ENCODE measurements around the gene TBCD.
"Not testable (repeated sequence)": the region's sequence is repeated elsewhere in the genome, so short reads cannot be mapped to it uniquely, and the experiment has no call there.

Gene TBCD

DNA sequence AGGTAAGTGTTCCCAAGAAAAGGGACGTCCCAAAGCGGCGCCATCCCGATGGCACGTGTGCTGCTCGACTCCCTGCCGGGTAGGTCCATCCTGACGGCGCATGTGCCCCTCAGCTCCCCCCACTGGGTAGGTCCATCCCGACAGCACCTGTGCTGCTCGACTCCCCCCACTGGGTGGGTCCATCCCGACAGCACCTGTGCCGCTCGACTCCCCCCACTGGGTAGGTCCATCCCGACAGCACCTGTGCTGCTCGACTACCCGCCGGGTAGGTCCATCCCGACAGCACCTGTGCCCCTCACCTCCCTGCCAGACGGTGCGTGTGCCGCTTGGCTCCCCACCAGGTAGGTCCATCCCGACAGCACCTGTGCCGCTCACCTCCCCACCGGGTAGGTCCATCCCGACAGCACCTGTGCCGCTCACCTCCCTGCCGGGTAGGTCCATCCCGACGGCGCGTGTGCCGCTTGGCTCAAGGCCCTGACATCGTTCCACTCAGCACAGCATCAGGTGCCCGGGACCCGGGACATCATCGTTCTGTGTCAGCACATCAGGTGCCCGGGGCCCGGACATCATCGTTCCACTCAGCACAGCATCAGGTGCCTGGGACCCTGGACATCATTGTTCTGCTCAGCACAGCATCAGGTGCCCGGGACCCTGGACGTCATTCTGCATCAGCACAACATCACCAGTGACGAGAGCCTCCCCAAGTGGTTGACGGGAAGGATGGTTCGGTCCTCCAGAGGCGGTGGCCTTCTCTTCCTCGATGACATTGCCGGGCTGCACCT, 22.2 kb upstream of the TBCD start:
- no peak for DNase-seq

- DNase-seq = no peak
These were observed 19.6 kb upstream of the TBCD start for GRCh38 chr17:82732118-82732743.

DNA sequence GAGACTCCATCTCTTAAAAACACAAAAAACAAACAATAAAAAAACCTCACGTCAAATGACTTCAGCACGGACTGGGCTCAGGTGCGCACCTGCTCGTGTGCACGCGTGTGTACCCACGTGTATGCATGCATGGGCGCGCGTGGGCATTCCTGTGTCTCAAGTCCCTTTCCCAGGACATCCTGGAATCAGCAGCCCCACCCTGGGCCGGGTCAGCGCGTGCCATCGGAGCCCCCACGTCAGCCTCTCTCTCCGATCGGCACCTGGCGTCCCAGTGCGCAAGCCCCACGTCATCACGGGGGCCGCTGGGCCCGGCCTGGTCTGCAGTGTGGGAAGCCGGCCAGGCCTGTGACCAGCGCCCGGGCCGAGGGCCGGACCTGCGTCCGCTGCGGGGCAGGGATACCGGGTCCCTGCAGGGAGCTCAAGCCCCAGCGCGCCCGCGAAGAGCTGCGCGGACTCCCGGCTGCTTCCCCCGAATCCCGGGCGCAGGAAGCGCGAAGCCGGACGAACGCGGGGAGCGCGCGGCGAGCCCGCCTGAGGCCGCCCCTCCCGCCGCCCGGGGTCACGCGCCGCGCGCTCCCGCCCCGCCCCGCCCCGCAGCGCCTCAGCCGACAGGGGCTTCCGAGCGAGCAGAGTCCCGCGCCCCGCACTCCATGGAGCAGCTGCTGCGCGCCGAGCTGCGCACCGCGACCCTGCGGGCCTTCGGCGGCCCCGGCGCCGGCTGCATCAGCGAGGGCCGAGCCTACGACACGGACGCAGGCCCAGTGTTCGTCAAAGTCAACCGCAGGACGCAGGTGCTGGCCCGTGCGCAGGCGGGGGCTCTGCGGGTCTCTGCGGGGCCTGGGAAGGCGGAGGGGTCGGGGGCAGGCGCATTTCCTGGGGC, 16.6 kb upstream of the TBCD start, which contains the start of gene FN3K:
TSS of gene FN3K (plus strand) at position 629 of the 880 bp plus-strand sequence. CDS start at position 651, 22 bp downstream.
- DNase-seq = peak; percentile 83

GRCh38 chr17:82736511-82737185, 15.2 kb upstream of the TBCD start:
- no peak for DNase-seq

DNA sequence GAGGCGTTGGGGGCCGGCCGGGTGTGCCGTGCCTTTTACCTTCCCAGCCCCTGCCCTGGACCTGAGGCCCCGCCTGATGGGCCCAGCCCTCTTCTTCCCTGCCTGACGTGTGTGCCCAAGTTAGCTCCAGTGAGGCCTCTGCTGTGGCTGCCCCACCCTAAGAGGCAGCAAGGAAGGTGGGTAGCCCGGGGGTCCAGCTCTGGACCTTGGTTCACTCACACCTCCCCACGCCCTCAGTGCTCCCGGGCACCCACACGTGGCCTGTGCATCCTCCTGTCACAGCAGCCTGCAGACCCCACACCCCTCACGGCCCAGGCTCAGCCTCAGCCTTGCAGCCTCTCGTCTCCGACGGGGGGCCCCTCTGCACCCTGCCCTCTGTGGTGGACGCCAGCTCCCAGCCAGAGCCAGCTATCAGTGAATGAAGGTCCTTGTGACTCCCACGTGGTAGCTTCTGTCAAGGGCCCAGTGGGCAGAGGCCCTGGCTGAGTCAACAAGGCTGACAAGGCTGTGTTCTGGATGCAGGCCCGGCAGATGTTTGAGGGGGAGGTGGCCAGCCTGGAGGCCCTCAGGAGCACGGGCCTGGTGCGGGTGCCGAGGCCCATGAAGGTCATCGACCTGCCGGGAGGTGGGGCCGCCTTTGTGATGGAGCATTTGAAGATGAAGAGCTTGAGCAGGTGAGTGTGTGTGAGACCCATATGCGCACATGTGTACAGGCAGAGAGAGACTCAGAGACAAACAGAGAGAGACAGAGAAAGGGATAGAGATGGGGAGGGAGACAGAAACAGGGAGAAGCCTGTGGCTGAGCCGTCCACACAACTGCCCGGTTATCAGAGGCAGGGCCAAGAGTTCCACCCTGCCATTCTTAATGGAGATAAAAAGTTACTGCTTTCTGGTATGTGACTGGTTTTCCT, 13.6 kb upstream of the TBCD start:
- DNase-seq = peak; percentile 96

DNA sequence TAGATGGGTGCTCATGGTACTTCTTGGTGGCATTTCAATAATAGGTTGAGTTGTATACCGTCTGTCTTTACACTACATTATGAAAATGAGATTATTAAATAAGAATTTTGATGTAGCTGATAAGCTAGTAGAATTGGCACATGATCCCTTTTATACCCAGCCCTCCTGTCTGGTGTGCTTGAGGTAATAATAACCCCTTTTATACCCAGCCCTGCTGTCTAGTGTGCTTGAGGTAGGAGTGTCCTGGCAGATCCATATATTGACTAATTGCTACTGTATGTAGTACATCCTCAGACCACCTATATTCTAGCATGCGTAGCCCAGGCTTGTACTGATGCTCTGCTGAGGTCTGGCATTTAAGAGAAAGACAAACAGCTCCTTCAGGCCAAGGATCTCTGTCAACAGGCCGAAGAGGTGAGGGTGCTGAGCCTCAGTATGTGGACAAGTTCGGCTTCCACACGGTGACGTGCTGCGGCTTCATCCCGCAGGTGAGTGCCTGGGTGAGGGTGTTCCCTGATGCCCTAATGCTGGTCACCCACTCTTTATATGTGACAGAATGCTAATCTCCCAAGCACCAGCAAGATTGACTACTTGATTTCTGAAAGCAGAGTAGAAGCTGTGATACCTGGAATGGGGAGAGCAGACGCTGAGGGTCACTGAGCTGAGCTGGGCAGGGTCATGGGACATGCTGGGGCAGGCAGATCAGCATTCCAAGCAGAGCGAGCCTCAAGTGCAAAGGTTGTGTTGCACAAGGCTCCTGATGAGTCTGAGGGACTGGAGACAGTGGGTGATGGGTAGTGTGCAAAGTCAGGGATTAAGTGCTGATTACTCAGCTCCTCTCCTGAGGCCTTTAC, 10.7 kb upstream of the TBCD start:
- no peak for DNase-seq

- DNase-seq = no peak
These were observed 8.3 kb upstream of the TBCD start for GRCh38 chr17:82743344-82744219.

DNA sequence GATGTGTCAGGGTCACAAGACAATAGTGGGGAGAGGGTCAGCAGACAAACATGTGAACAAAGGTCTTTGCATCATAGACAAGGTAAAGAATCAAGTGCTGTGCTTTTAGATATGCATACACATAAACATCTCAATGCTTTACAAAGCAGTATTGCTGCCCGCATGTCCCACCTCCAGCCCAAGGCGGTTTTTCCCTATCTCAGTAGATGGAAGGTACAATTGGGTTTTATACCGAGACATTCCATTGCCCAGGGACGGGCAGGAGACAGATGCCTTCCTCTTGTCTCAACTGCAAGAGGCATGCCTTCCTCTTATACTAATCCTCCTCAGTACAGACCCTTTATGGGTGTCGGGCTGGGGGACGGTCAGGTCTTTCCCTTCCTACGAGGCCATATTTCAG, 7.1 kb upstream of the TBCD start:
- DNase-seq = not testable (repeated sequence)

DNA sequence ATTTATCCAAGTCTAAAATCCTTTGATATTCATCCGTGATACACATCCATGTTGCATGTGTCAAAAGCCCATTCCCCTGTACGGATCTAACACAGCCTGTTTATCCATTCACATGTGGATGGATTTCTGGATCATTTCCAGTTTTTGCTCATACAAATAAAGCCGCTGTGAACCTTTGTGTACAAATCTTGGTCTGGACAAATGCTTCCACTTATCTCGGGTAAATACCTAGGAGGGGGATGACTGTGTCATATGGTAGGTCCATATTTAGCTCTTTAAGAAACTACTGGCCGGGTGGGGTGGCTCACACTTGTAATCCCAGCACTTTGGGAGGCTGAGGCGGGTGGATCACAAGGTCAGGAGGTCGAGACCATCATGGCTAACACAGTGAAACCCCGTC, 6.3 kb upstream of the TBCD start:
- DNase-seq = no peak

DNA sequence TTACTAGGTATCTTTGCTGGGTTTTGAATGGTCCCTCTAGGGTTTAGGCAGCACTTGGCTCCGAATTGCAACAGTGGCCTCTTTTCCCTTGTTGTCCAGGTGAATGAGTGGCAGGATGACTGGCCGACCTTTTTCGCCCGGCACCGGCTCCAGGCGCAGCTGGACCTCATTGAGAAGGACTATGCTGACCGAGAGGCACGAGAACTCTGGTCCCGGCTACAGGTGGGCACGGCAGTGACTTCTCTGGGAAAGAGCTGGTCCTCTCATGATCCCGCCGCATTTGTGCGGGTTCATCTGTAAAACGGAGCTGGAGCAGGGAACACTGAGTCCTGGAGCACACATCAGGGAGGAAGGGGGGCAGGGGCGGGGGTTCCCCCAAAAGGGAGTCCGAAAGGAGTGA, 3.1 kb upstream of the TBCD start:
- DNase-seq = no peak

- DNase-seq = no peak
These were observed 1.5 kb upstream of the TBCD start for GRCh38 chr17:82750241-82750908.

GRCh38 chr17:82751171-82751570, 694 bp upstream of the TBCD start:
- no peak for DNase-seq

- DNase-seq = no peak
These were observed 721 bp downstream of the TBCD start for GRCh38 chr17:82752371-82753200.

GRCh38 chr17:82753201-82753464, 1.3 kb downstream of the TBCD start:
- DNase-seq = no peak

DNA sequence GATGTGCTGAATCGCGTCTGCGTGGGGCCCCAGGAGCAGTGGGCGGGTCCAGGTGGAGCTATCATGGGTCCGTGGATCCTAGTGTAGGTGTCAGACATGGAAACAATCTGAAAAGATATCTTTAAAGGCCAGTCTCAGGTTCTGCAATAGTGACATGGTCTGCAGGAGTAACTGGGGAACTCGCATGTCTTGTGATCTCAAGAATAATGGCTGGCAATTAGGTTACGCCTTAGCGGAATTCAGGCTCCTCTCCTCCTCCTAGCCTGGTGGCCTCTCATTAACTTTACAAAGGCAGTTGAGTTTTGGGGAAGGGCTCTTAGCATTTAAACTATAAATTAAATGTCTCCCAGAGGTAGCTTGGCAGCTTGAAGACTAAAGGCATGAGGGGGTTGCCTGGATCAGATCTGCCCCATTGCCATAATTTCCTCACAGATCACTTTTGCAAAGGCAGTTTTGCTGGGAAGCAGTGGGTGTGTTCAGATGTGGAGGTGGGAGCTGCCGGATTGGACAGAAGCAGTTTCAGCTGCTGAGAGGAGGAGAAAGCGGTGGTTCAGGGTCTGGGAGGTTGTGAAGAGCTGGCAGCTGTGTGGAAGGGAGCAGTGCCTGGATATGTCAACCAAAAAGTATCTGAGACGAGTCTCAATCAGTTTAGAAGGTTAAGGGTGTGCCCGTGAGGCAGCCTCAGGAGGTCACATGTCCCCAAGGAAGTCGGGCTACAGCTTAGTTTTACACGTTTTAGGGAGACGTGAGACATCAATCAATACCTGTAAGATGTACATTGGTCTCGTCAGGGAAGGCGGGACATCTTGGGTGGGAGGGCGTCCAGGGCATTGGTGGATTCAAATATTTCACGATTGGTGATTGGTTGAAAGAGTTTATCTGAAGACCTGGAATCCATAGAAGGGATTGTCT, 2.7 kb downstream of the TBCD start:
- no peak for DNase-seq

DNA sequence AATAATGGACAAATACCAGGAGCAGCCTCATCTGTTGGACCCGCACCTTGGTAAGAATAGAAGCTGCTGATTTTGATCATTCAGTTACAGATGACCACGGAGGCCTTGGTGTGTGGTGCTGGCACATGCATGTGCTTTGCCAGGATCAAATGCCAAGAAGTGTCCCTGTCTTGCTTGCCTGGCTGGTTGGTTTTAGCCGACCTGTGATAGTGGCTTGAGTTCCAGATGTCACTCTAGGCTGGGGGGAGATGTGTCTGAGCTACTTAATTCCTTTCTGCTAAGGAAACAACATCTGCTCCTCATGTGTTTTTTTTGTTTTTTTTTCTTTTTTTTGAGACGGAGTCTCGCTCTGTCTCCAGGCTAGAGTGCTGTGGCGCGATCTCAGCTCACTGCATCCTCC, 4.3 kb downstream of the TBCD start:
- no peak for DNase-seq

DNA sequence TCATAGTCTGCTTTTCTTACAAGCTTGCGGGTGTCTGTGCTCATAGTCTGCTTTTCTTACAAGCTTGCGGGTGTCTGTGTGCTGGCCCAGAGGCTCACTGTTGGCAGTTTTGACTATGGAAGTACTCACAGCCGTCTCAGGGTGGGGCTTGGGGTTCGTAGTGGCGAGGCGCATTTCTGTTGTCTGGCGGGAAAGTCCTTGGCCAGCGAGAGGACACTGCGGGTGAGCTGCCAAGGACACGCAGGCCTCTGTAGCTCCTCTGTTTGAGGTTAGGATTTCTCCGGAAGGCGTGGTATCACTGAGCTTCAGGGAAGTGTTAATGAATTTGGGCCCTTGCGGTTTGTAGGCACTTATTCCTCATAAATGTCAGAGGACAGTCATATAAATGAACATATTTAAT, 13.5 kb downstream of the TBCD start:
- no peak for DNase-seq

Data from midbrain (tissue), 1 donor.